GM11168 (cell line): ENCODE results near the gene MRPS27.
"Not testable (repeated sequence)": the region's sequence is repeated elsewhere in the genome, so short reads cannot be mapped to it uniquely, and the experiment has no call there.

Source experiments
- in situ Hi-C: fragments of 300-500 bp; cut with MboI; formaldehyde crosslinking; loops from one replicate; pipeline ENCODE4 v1.12.0; 2022; ENCODE audit warnings: low sequenced_read_pairs; ENCODE audit not compliant: unreplicated experiment

Gene MRPS27

GRCh38 chr5:72330712-72331111 lies 10.7 kb upstream of the MRPS27 start:
- in situ Hi-C loops = loop anchor here (10.0 kb wide), 1 partner anchor 366 kb away; no protein-coding TSS in a partner anchor

GRCh38 chr5:72328172-72328571 lies 8.1 kb upstream of the MRPS27 start:
- in situ Hi-C loops = no loop called here

- in situ Hi-C loops = no loop called here
These were observed 6.2 kb upstream of the MRPS27 start for GRCh38 chr5:72326306-72326649.

DNA sequence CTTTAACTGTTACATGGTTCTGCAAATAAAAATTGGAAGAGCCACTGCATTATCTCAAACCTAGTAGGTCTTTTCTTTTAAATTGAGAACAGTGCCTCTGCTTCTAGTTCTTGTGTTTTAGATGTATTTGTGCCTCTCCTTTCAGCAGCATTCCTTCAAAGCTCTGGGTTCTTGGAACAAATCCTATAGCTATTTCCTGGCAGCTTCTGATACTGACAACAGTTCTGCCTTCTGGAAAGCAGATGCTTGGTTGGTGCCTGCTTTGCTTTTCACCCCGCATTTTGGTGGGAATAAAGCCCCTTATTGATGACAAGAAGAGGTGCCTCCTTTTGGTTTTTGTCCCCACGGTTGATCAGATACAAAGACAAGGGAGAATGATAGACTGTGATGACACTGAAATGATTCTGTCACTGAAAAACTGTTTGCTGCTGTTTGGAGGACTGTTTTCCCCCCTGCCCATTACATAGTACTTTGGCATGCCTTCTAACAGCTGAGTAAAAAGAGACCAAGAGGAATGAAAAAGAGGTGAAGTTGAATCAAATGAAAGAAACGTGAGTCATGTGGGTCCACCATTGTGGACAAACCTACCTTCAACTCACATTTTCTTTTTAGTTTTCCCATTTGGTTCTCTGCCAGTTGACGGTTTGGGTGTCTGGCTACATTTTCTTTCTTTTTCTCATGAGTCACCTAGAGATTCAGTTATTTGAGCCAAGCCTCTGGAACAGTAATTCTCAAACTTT lies 5.7 kb upstream of the MRPS27 start:
- in situ Hi-C loops = no loop called here

- in situ Hi-C loops = loop anchor here (25.0 kb wide), 1 partner anchor 537 kb away; no protein-coding TSS in a partner anchor
These were observed 4.3 kb upstream of the MRPS27 start for GRCh38 chr5:72324189-72324825.

- in situ Hi-C loops = loop anchor here (10.0 to 25.0 kb wide), 2 partner anchors 185 to 532 kb away; no protein-coding TSS in a partner anchor
These were observed 535 bp downstream of the MRPS27 start for GRCh38 chr5:72319435-72319975.

GRCh38 chr5:72314571-72315172 lies 5.4 kb downstream of the MRPS27 start:
- in situ Hi-C loops = loop anchor here (10.0 to 25.0 kb wide), 2 partner anchors 180 to 527 kb away; no protein-coding TSS in a partner anchor

GRCh38 chr5:72313141-72313540 lies 6.9 kb downstream of the MRPS27 start:
- in situ Hi-C loops = loop anchor here (10.0 to 25.0 kb wide), 2 partner anchors 178 to 526 kb away; no protein-coding TSS in a partner anchor

- in situ Hi-C loops = loop anchor here (25.0 kb wide), 1 partner anchor 522 kb away; no protein-coding TSS in a partner anchor
These were observed 11.2 kb downstream of the MRPS27 start for GRCh38 chr5:72308853-72309191.

DNA sequence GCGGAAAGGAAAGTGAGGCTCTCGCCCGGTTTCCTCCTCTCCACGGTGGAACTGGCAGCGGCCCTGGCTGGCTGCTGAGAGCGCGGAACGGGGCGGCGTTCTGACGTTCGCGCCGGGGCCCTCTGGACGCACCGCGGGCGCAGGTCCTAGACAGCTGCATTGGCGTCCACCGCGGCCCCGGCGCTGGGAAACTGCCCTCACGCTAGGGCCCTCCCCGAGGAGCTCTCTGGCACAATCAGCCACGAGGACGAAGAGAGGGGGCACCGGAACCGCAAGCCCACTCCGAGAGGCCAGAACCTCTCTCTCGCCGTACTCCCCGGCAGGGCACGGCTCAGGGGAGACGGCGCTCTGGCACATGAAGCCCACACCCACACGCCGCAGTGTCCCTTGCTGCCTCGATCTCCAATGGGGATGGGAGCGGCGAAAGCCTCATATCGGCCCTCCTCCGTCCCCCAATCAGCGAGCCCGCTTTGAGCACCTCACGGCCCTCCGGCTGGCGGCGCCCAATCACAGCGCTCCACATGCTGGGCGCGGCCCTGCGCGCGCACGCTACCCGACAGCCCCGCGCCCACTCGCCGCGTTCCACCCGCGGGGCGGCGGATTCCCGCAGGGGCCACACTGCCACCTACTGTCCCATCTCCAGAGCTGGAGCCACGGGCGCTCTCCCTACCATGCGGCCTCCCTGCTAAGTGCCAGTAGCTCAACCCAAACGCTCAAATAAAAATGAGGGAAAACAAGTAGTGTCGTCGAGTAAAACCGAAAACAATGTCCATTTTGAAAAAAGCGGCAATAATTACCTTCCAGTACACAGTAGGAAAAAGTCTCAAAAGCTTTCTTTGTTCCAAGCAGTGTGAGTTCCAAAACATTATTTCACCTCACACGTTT lies 11.8 kb downstream of the MRPS27 start:
- in situ Hi-C loops = loop anchor here (25.0 kb wide), 1 partner anchor 521 kb away; no protein-coding TSS in a partner anchor

DNA sequence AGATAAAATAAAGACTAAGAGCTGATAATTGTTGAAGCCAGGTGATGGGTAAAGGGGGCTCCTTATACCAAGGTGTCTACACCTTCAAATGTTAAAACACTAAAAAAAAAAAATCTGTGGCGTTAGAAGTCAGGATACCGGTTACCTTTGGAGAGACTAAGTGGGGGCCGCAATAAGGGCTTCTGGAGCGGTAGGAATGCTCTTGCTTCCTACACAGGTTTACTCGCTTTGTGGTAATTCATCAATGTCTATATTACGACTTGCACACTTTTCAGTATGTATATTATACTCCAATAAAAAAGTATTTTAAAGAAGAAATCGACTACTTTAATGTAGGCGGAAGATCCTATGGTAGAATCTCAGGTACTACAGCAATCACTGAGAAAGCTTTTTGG lies 12.5 kb downstream of the MRPS27 start:
- in situ Hi-C loops = loop anchor here (25.0 kb wide), 1 partner anchor 520 kb away; no protein-coding TSS in a partner anchor

DNA sequence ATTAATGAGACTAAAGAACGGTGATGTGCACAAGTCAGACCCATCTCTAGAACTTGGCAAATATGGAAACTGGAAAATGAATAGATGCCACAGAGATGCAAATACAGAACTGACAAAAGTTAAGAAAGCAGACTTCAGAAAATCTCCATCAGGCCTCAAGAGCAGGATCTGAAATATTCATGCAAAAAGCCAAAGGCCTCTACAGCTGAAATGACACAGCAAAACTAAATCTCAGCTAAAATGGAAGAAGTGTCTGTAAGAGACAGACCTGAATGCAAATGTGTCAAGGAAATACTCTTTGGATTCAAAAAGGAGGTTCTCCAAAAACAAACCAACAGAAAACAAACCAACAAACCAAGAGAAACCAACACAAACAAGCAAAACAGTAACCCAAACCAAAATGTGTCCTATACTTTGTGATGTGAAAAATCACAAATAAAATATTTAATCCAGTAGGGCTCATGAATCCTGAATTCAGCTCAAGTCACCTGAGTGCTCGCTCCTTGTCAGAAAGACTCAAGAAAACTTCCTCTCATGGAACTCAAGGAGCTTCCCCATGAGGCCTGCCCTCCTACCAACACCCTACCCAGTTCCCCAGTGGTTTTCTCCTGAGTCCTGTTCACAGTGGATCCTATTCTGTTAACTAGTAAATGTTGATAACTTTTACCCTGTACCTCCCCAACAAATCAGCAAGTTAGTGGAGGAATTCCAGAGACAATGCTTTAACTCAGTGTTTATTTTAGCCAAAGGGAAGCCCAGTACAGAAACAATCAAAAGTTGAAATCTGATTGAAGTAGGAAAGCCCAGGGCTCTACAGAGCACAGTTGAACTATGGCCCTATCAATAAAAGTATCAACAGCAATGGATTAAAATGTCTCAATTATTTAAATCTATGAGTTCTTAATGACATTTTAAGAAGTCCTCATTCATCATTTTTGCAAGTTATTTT lies 14.6 kb downstream of the MRPS27 start:
- in situ Hi-C loops = loop anchor here (25.0 kb wide), 1 partner anchor 518 kb away; no protein-coding TSS in a partner anchor

- in situ Hi-C loops = loop anchor here (25.0 kb wide), 1 partner anchor 515 kb away; no protein-coding TSS in a partner anchor
These were observed 17.9 kb downstream of the MRPS27 start for GRCh38 chr5:72302171-72302570.

DNA sequence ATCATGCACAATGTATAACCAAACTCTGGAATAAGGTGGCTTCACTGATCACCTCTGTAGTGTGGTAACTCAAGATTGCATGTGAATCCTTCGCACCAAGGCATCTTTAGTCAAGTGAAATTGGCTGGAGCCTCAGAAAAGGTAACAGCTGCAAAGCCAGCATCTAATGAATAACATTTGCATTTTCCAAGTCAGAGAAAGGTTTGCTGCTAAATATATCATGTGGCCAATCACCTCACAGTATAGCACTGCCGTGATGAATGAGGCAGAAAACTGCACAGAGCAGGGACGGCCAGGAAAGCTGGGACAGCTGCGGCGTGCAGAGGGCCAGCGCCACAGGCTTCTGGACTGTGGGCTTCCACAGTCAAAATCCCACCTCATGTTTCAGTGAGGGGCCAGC lies 18.5 kb downstream of the MRPS27 start:
- in situ Hi-C loops = loop anchor here (25.0 kb wide), 1 partner anchor 514 kb away; no protein-coding TSS in a partner anchor

DNA sequence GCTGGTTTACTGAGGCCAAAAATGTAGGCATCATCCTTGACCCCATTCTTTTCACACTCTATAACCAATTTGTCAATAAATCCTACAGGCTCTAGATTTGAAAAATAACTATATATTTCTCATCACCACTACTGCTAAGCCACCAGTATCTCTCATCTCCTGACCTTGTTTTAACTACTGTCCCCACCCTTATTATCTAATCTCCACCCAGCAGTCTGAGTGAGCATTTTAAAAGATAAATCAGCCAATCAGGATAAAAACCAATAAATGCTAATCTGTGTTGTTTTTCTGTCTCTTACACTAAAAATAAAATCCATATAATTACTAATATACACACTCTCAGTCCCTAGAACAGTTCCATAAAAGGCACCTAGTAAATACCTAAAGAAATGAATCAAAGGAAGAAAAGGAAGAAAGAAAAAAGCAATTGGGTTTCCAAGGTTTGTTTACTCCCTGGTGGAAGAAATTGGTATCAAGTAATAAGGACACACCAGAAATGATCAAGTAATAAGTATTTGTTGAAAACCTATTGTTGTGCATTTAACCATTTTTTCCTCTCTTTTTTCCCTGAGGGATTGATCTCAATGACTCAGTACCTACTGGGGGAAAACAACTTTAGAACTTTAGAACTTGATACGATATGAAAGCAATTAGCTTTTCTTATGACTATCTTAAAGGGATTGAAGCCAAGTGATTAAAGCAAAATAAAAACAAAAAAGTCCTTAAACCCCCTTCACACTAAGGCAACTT lies 19.3 kb downstream of the MRPS27 start:
- in situ Hi-C loops = loop anchor here (25.0 kb wide), 1 partner anchor 513 kb away; no protein-coding TSS in a partner anchor

GRCh38 chr5:72298711-72299110 lies 21.3 kb downstream of the MRPS27 start:
- in situ Hi-C loops = no loop called here

GRCh38 chr5:72298136-72298535 lies 21.9 kb downstream of the MRPS27 start:
- in situ Hi-C loops = not testable (repeated sequence)

DNA sequence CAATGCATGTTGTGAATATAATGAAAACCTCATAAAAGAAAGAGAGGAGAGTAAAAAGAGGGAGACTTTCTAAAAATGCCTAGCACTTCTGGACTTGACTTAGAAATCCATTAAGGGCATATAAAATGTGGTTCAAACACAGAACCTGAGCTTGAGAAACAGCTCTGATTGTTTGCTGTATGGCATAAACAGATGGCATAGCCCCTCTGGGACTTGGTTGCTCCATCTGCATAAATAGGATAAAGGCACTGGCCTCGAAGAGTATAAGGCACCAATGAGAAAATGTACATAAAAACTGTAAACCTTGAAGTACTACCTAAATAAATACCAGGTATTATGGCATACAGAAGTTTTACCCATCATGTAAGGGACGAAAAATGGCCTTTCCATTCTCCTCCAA lies 23.8 kb downstream of the MRPS27 start:
- in situ Hi-C loops = no loop called here
